IMR-90 (cell line): ENCODE data around the gene MTRFR. TPM values are rescaled to one million over a fixed set of nuclear protein-coding genes. Genes with fewer than 3 reads are reported as not detected.
"Not testable (repeated sequence)": the region's sequence is repeated elsewhere in the genome, so short reads cannot be mapped to it uniquely, and the experiment has no call there.

Experiments
- ATAC-seq: fragments of 200-7000 bp; cut with Tn5 transposase; 2 replicates; pipeline ENCODE4 v1.9.1; 2020; ENCODE audit warnings: low read depth, mild to moderate bottlenecking, moderate library complexity
- BruUV-seq: library from RNA; stranded (reverse); fragments of 400-500 nt; replicated peaks from 2 replicates; lab custom pipeline; 2021; lab: Mats Ljungman, UMichigan
- CTCF ChIA-PET: fragments of 300-600 bp; formaldehyde crosslinking; extraction: SDS; loops from one replicate; lab custom pipeline; 2021; ENCODE audit warnings: antibody characterized with exemption; lab: Yijun Ruan, JAX
- POLR2A ChIA-PET: fragments of 300-600 bp; sonication (Branson Sonifier 250); formaldehyde crosslinking; loops from one replicate; lab custom pipeline; 2022; ENCODE audit warnings: antibody characterized with exemption; ENCODE audit not compliant: unreplicated experiment; lab: Charles Lee
- DNase-seq: peaks from one replicate; pipeline ENCODE4 v3.0.0; 2013
- H2AFZ ChIP-seq: replicated peaks from 2 replicates; pipeline ENCODE3; 2013; ENCODE audit warnings: low read length, mild to moderate bottlenecking; ENCODE audit not compliant: poor library complexity
- H2AK5ac ChIP-seq: 2 replicates; pipeline ENCODE4 v1.6.1; 2013; ENCODE audit warnings: low read depth, low read length, inconsistent platforms
- H2AK9ac ChIP-seq: replicated peaks from 2 replicates; pipeline ENCODE3; 2013; ENCODE audit warnings: mild to moderate bottlenecking, low read depth, low read length, moderate library complexity; ENCODE audit not compliant: poor library complexity
- H2BK120ac ChIP-seq: 2 replicates; pipeline ENCODE4 v1.6.1; 2013; ENCODE audit warnings: low read depth, low read length, inconsistent platforms
- H2BK15ac ChIP-seq: 3 replicates; pipeline ENCODE4 v1.6.1; 2013; ENCODE audit warnings: low read depth, low read length, inconsistent platforms
- H2BK20ac ChIP-seq: 2 replicates; pipeline ENCODE4 v1.6.1; 2013; ENCODE audit warnings: low read depth, mild to moderate bottlenecking, inconsistent platforms, low read length, moderate library complexity
- H2BK5ac ChIP-seq: 2 replicates; pipeline ENCODE4 v1.6.1; 2013; ENCODE audit warnings: mild to moderate bottlenecking, low read depth, low read length, inconsistent platforms; ENCODE audit not compliant: poor library complexity, severe bottlenecking
- H3K14ac ChIP-seq: replicated peaks from 2 replicates; pipeline ENCODE4 v1.6.1; 2013; ENCODE audit warnings: low read depth, low read length, inconsistent platforms
- H3K18ac ChIP-seq: 2 replicates; pipeline ENCODE4 v1.6.1; 2013; ENCODE audit warnings: low read depth, low read length, control low read depth
- H3K23ac ChIP-seq: 2 replicates; pipeline ENCODE4 v1.6.1; 2013; ENCODE audit warnings: low read depth, low read length, inconsistent platforms
- H3K27ac ChIP-seq: 2 replicates; pipeline ENCODE4 v1.5.1; 2013; ENCODE audit warnings: mild to moderate bottlenecking, control low read depth, low read length; ENCODE audit not compliant: insufficient read depth
- H3K27me3 ChIP-seq: 2 replicates; pipeline ENCODE4 v1.6.1; 2013; ENCODE audit warnings: low read length; ENCODE audit not compliant: control insufficient read depth, insufficient read depth
- H3K36me3 ChIP-seq: 2 replicates; pipeline ENCODE4 v1.6.1; 2013; ENCODE audit warnings: low read length, mixed read lengths; ENCODE audit not compliant: control insufficient read depth, insufficient read depth
- H3K4ac ChIP-seq: 2 replicates; pipeline ENCODE4 v1.6.1; 2013; ENCODE audit warnings: low read depth, low read length, inconsistent platforms
- H3K4me1 ChIP-seq: 2 replicates; pipeline ENCODE4 v1.6.1; 2013; ENCODE audit warnings: low read length, mixed read lengths; ENCODE audit not compliant: control insufficient read depth, insufficient read depth
- H3K4me2 ChIP-seq: 2 replicates; pipeline ENCODE4 v1.6.1; 2013; ENCODE audit warnings: low read depth, mild to moderate bottlenecking, control low read depth, low read length, moderate library complexity
- H3K4me3 ChIP-seq: 2 replicates; pipeline ENCODE4 v1.5.1; 2013; ENCODE audit warnings: low read depth, mild to moderate bottlenecking, control low read depth, low read length, moderate library complexity; ENCODE audit not compliant: insufficient read depth
- H3K56ac ChIP-seq: 2 replicates; pipeline ENCODE4 v1.6.1; 2013; ENCODE audit warnings: low read length, inconsistent platforms; ENCODE audit not compliant: insufficient read depth; ENCODE audit errors: extremely low read depth
- H3K79me1 ChIP-seq, 2 experiments: 2 replicates each; pipeline ENCODE4 v1.6.1; 2013; ENCODE audit warnings: low read length in 2 of 2, inconsistent platforms in 1 of 2, low read depth in 1 of 2
- H3K9ac ChIP-seq: 2 replicates; pipeline ENCODE4 v1.6.1; 2013; ENCODE audit warnings: low read depth, low read length, control low read depth
- H3K9me1 ChIP-seq: 2 replicates; pipeline ENCODE4 v1.6.1; 2013; ENCODE audit warnings: low read length, inconsistent platforms; ENCODE audit not compliant: insufficient read depth
- H3K9me3 ChIP-seq: 2 replicates; pipeline ENCODE4 v1.6.1; 2013; ENCODE audit warnings: low read length; ENCODE audit not compliant: control insufficient read depth, insufficient read depth
- H4K20me1 ChIP-seq: 2 replicates; pipeline ENCODE4 v1.6.1; 2013; ENCODE audit warnings: low read length, inconsistent platforms; ENCODE audit not compliant: insufficient read depth
- H4K5ac ChIP-seq: 2 replicates; pipeline ENCODE4 v1.6.1; 2013; ENCODE audit warnings: mild to moderate bottlenecking, low read depth, low read length, control low read depth
- H4K8ac ChIP-seq, 2 experiments: 2 replicates each; pipeline ENCODE4 v1.6.1; 2013; ENCODE audit warnings: low read depth in 2 of 2, low read length in 2 of 2, control low read depth in 1 of 2, inconsistent platforms in 1 of 2
- H4K91ac ChIP-seq: 2 replicates; pipeline ENCODE4 v1.6.1; 2013; ENCODE audit warnings: low read depth, low read length, inconsistent platforms; ENCODE audit not compliant: insufficient read depth
- BHLHE40 ChIP-seq: fragments of 150-350 bp; IDR thresholded peaks from 2 replicates; pipeline ENCODE4 v1.6.1; 2016; ENCODE audit warnings: mild to moderate bottlenecking, low read depth, low read length
- ELK1 ChIP-seq: fragments of 150-350 bp; IDR thresholded peaks from 2 replicates; pipeline ENCODE4 v1.6.1; 2016; ENCODE audit warnings: low read depth, mild to moderate bottlenecking, low read length, moderate library complexity, borderline replicate concordance
- FOS ChIP-seq: fragments of 150-350 bp; IDR thresholded peaks from 2 replicates; pipeline ENCODE4 v1.6.1; 2016; ENCODE audit warnings: low read depth, low read length
- MAZ ChIP-seq: IDR thresholded peaks from 2 replicates; pipeline ENCODE4 v1.6.1; 2012; ENCODE audit warnings: low read depth, mild to moderate bottlenecking, low read length, improper control_type of control experiment, moderate library complexity, borderline replicate concordance
- WGBS, 2 experiments: methylation state at CpG; one replicate each; pipeline versions ENCODE4 v1.1.5 to v1.1.7; 2013; ENCODE audit warnings: missing lambda C conversion rate in 2 of 2; ENCODE audit not compliant: insufficient read length in 1 of 2; ENCODE audit errors: extremely low coverage in 2 of 2; 5-methylcytosine and 5-hydroxymethylcytosine counted together
- dilution Hi-C: fragments of 300-500 bp; cut with HindIII; formaldehyde crosslinking; loops from one replicate; pipeline ENCODE4 v1.14.3; 2018; ENCODE audit warnings: low sequenced_read_pairs; ENCODE audit not compliant: unreplicated experiment
- in situ Hi-C: fragments of 300-500 bp; cut with MboI; formaldehyde crosslinking; loops from 3 replicates; pipeline ENCODE4 v1.14.3; 2019; ENCODE audit warnings: low sequenced_read_pairs, inconsistent platforms, mixed read lengths
- intact Hi-C: fragments of 100-400 bp; cut with micrococcal nuclease; formaldehyde crosslinking; loops from 2 replicates; pipeline ENCODE4 v1.10.0; 2022
- polyA plus RNA-seq, 3 experiments: library from polyadenylated mRNA; depleted of rRNA; stranded (reverse); fragments of >200 nt; gene quantifications; 2 replicates each; pipeline ENCODE4 v1.2.3, GENCODE V29; 2012; ENCODE audit warnings: low replicate concordance in 1 of 3
- total RNA-seq: library from RNA; depleted of rRNA; stranded (reverse); fragments of >200 nt; gene quantifications from 2 replicates; pipeline ENCODE4 v1.2.3, GENCODE V29; 2012

MTRFR gene
- total and polyA plus RNA-seq, 2 of the 4 experiments (the other 2 are of a cell fraction), result 8.6 to 10.2 TPM

GRCh38 chr12:123200414-123200813 is 32.8 kb upstream of the MTRFR start:
- Histone ChIP-seq H3K27me3 (no peaks in the 10 kb centered on the region), H3K9me3 (no peaks in the 10 kb centered on the region), H3K4me1 (no peaks in the 10 kb centered on the region), H3K18ac (no peak overlapping the region), H4K91ac (no peak overlapping the region), H3K4me2 (no peak overlapping the region), H3K4ac (no peak overlapping the region), H4K20me1 (no peaks in the 10 kb centered on the region), H3K23ac (no peak overlapping the region), H2BK15ac (no peak overlapping the region), H3K79me1 (no peaks in the 10 kb centered on the region; a peak in 1 of 4 replicates), H3K56ac (no peak overlapping the region), H2AK5ac (no peak overlapping the region), H3K36me3 (peaks cover 22% of the 10 kb centered on the region), H2BK5ac (no peak overlapping the region), H2AK9ac (no peak overlapping the region), H4K8ac (no peak overlapping the region), H2BK20ac (no peak overlapping the region), H3K4me3 (no peak overlapping the region), H2AFZ (no peak overlapping the region), H4K5ac (no peak overlapping the region), H3K27ac (no peak overlapping the region), H3K14ac (no peak overlapping the region), H2BK120ac (no peak overlapping the region), H3K9ac (no peak overlapping the region), H3K9me1 (no peaks in the 10 kb centered on the region)
- ATAC-seq (no peak), DNase-seq (no peak)
- intact Hi-C loops, result no loop called here
- no peak for TF ChIP-seq ELK1
- no peak for TF ChIP-seq MAZ
- TF ChIP-seq BHLHE40, result no peak
- no peak for TF ChIP-seq FOS
- BruUV-seq, result no TSS peak
- dilution Hi-C loops, result no loop called here
- ChIA-PET POLR2A (no interaction called here), CTCF (no interaction called here)
- in situ Hi-C loops, result no loop called here
- WGBS, 2 experiments, result no CpG with 5 or more reads among the region's 7 CpGs

- H3K9me3 ChIP-seq, H4K8ac ChIP-seq, H3K4me2 ChIP-seq, POLR2A ChIA-PET, H3K4me3 ChIP-seq, H4K91ac ChIP-seq, H2BK20ac ChIP-seq, H2BK15ac ChIP-seq, H3K14ac ChIP-seq, H2AFZ ChIP-seq, H3K4me1 ChIP-seq, H2AK9ac ChIP-seq, H3K27me3 ChIP-seq, H2AK5ac ChIP-seq, H3K4ac ChIP-seq, in situ Hi-C loops, H3K79me1 ChIP-seq, H3K9me1 ChIP-seq, H2BK120ac ChIP-seq, H4K5ac ChIP-seq, H3K18ac ChIP-seq, H3K56ac ChIP-seq, H4K20me1 ChIP-seq, H3K27ac ChIP-seq, dilution Hi-C loops, H2BK5ac ChIP-seq, H3K23ac ChIP-seq, CTCF ChIA-PET, H3K9ac ChIP-seq, BruUV-seq: not testable (repeated sequence)
- intact Hi-C loops, result loop anchor here (5.0 kb wide), 1 partner anchor 44 kb away; no protein-coding TSS in a partner anchor
- 0 out of 2 replicates have a peak, but pooled peaks have one; percentile 35 for ATAC-seq
- 89% methylated on average over 3 of the region's 3 CpGs; no CpG with 5 or more reads in 1 of the 2 experiments for WGBS, 2 experiments
- peak; percentile 10 for DNase-seq
- peaks cover 34% of the 10 kb centered on the region for H3K36me3 ChIP-seq
Measured at GRCh38 chr12:123206794-123207193, 26.4 kb upstream of the MTRFR start.
